Activated CD4-positive, alpha-beta memory T cell treated with anti-CD3 and anti-CD28 coated beads for 36 hours (primary cell): ENCODE measurements around the gene PURA. TPM values are rescaled to one million over a fixed set of nuclear protein-coding genes. Genes with fewer than 3 reads are reported as not detected.
A peak's percentile ranks its signal among the peaks of the same experiment; 100 is the strongest.
"Not testable (repeated sequence)": the region's sequence is repeated elsewhere in the genome, so short reads cannot be mapped to it uniquely, and the experiment has no call there.

Experiments
- CTCF ChIA-PET: fragments of 350-600 bp; sonication (Branson Sonifier 250); formaldehyde crosslinking; loops from one replicate; lab custom pipeline; 2021; ENCODE audit warnings: antibody characterized with exemption, inconsistent platforms; lab: Charles Lee
- POLR2A ChIA-PET: fragments of 350-600 bp; sonication (Branson Sonifier 250); formaldehyde crosslinking; loops from one replicate; lab custom pipeline; 2021; ENCODE audit warnings: antibody characterized with exemption; lab: Charles Lee
- DNase-seq: peaks from one replicate; pipeline ENCODE4 v3.0.0-alpha.2; 2020
- H3K27ac Mint-ChIP-seq: one replicate; pipeline ENCODE4 v1.8.0; 2021; ENCODE audit warnings: mixed read lengths
- H3K27me3 Mint-ChIP-seq: one replicate; pipeline ENCODE4 v1.8.0; 2021; ENCODE audit warnings: mixed read lengths
- H3K36me3 Mint-ChIP-seq: one replicate; pipeline ENCODE4 v1.8.0; 2021; ENCODE audit warnings: mixed read lengths
- H3K4me1 Mint-ChIP-seq: one replicate; pipeline ENCODE4 v1.8.0; 2021; ENCODE audit warnings: low read depth, mixed read lengths
- H3K4me3 Mint-ChIP-seq: one replicate; pipeline ENCODE4 v1.8.0; 2021; ENCODE audit warnings: mild to moderate bottlenecking, mixed read lengths
- H3K9me3 Mint-ChIP-seq: one replicate; pipeline ENCODE4 v1.8.0; 2021; ENCODE audit warnings: mixed read lengths
- intact Hi-C: fragments of 100-400 bp; cut with micrococcal nuclease; formaldehyde crosslinking; loops from one replicate; pipeline ENCODE4 v1.15.1; 2023
- total RNA-seq, 2 experiments: library from RNA; stranded (reverse); gene quantifications; one replicate each; pipeline ENCODE4 v1.2.3, GENCODE V29; 2021

Gene PURA
- total RNA-seq, 2 experiments from 2014 or later: 12.0 to 12.3 TPM

DNA sequence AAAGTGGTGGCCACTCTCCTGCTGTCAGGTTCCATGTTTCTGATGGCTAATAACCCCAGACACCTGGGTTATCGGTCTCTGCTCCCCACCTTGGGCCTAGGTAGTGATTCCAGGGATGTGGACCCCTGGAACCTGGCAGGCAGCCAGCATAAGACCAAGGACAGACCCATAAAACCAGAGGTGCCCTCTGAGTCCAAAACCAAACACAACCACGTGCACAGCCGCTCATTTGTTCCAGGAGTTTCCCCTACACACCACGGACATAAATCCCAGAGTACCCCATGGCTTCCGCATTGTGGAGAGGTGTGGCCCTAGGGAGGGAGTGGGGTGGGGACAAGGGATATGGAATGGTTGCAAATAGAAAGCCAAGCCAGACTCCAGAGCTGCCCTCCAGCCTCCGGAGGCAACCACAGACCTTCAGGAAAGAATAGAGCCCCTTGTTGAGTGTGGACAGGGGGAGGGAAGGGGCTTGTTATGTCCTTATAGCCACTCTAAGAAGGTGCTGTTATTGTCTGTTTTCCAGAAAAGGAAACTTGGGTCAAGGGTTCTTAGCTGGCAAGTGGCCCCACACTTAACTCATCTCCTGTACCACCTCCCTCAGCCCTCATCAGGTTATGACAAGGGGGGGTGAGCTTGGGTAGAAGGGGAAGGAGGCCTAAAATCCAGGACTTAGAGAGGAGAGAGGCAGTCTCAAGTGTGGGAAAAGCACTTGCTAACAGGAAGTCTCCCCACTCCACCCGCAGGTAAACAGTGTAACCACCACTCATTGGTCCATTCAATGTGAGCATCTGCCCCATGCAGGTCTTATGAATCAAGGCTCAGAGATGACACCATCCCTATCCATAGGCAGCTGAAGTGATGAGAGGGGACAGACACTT, 37.5 kb downstream of the PURA start:
- Mint-ChIP-seq H3K36me3 (no peaks in the 10 kb centered on the region), H3K27me3 (peaks cover 2% of the 10 kb centered on the region), H3K27ac (no peak overlapping the region), H3K9me3 (no peaks in the 10 kb centered on the region), H3K4me3 (no peak overlapping the region), H3K4me1 (peaks cover 4% of the 10 kb centered on the region)
- POLR2A ChIA-PET: no interaction called here
- no peak for DNase-seq
- intact Hi-C loops: loop anchor here (10.0 kb wide), 1 partner anchor 307 kb away; no protein-coding TSS in a partner anchor
- CTCF ChIA-PET: interaction anchor here (0.6 to 7.2 kb wide), 3 partner anchors 7 to 222 kb away, joined by 3 to 74 read pairs (median 3); no protein-coding TSS in a partner anchor

- POLR2A ChIA-PET: no interaction called here
Measured at GRCh38 chr5:140152022-140152999, 38.4 kb downstream of the PURA start.

DNA sequence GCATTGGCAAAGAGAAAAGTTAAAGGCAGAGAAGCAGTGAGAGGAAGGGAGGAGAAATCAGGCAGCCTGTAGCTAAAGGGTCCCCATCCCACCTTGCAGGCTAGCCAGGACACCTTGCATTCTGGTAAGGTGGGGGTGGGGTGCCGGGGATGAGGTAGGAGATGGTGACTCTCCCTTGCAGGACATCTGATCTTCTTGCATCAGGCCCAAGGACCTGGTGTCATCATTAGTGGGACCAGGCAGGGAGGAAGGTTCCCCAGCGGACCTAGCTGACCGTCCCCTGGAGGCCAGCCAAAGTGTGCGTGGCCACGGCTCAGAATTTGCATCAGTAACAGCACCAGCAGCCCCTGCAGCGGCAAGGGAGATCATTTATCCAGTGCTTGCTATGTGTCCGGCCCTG, 39.3 kb downstream of the PURA start:
- POLR2A ChIA-PET: no interaction called here
- intact Hi-C loops: loop anchor here (10.0 kb wide), 1 partner anchor 308 kb away; no protein-coding TSS in a partner anchor
- DNase-seq: no peak
- H3K27ac Mint-ChIP-seq: no peak overlapping the region
- H3K36me3 Mint-ChIP-seq: no peaks in the 10 kb centered on the region
- H3K4me3 Mint-ChIP-seq: no peak overlapping the region
- CTCF ChIA-PET: interaction anchor here (0.6 to 8.3 kb wide), 4 partner anchors 9 to 185 kb away, joined by 3 to 99 read pairs (median 45); no protein-coding TSS in a partner anchor
- H3K9me3 Mint-ChIP-seq: no peaks in the 10 kb centered on the region
- no peaks in the 10 kb centered on the region for H3K27me3 Mint-ChIP-seq
- peaks cover 10% of the 10 kb centered on the region for H3K4me1 Mint-ChIP-seq

More at GRCh38 chr5:140152022-140152999, 38.4 kb downstream of the PURA start:
- peaks cover 8% of the 10 kb centered on the region for H3K4me1 Mint-ChIP-seq
- H3K4me3 Mint-ChIP-seq: no peak overlapping the region
- no peaks in the 10 kb centered on the region for H3K36me3 Mint-ChIP-seq
- H3K27ac Mint-ChIP-seq: no peak overlapping the region
- intact Hi-C loops: loop anchor here (10.0 kb wide), 1 partner anchor 308 kb away; no protein-coding TSS in a partner anchor
- no peaks in the 10 kb centered on the region for H3K27me3 Mint-ChIP-seq
- H3K9me3 Mint-ChIP-seq: no peaks in the 10 kb centered on the region
- CTCF ChIA-PET: interaction anchor here (1.1 to 8.3 kb wide), 3 partner anchors 8 to 80 kb away, joined by 3 to 99 read pairs (median 74); no protein-coding TSS in a partner anchor
- no peak for DNase-seq

- Mint-ChIP-seq H3K4me1 (peaks cover 10% of the 10 kb centered on the region), H3K36me3 (no peaks in the 10 kb centered on the region), H3K9me3 (no peaks in the 10 kb centered on the region), H3K4me3 (no peak overlapping the region), H3K27ac (no peak overlapping the region), H3K27me3 (no peaks in the 10 kb centered on the region)
- ChIA-PET POLR2A (no interaction called here), CTCF (interaction anchor here (0.6 to 8.3 kb wide), 5 partner anchors 10 to 185 kb away, joined by 3 to 99 read pairs (median 16); no protein-coding TSS in a partner anchor)
- no peak for DNase-seq
- intact Hi-C loops: loop anchor here (10.0 kb wide), 1 partner anchor 309 kb away; no protein-coding TSS in a partner anchor
Measured at GRCh38 chr5:140153905-140154304, 40.0 kb downstream of the PURA start.

GRCh38 chr5:140154710-140155381, 40.9 kb downstream of the PURA start:
- H3K9me3 Mint-ChIP-seq, H3K4me1 Mint-ChIP-seq, H3K27ac Mint-ChIP-seq, H3K27me3 Mint-ChIP-seq, POLR2A ChIA-PET, H3K4me3 Mint-ChIP-seq, H3K36me3 Mint-ChIP-seq, DNase-seq: not testable (repeated sequence)
- CTCF ChIA-PET: interaction anchor here (1.1 to 8.3 kb wide), 5 partner anchors 11 to 186 kb away, joined by 3 to 99 read pairs (median 16); no protein-coding TSS in a partner anchor
- intact Hi-C loops: loop anchor here (10.0 kb wide), 1 partner anchor 310 kb away; no protein-coding TSS in a partner anchor

DNA sequence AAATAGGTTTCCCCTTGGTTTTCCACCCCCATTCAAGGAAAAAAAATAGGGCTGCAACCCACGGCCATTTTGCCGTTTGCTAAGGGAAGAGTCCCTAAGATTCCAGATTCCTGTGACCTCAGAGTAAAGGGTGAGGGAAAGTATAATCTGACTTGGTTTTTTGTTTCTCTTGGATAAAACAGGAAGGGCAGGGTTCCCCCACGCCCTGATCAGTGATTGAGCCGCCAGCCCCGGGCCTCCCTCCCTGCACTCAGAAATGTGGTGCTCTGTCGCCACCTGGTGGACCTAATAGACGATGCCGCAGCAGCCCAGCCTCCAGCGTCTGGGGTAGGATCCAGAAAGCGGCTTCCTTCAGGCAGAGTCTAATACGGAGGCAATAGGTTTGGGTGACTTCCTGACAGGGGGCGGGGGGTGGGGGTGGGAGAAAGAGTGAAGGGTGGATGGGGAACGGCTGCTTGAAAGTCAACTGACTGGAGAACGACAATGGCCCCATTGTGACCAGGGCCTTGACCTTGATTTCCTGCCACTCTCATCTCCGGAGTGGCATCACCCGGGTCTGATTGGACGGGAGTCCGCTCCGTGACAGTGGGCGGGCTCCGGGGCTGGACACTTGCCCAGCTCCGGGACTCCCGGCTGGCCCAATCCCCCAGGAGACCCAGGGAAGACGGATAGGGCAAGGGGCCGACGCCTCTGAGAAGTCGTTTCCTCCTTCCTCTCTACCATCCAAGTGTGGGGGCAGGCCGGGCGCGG, 43.3 kb downstream of the PURA start:
- Mint-ChIP-seq H3K9me3 (no peaks in the 10 kb centered on the region), H3K27me3 (no peaks in the 10 kb centered on the region), H3K27ac (no peak overlapping the region), H3K36me3 (no peaks in the 10 kb centered on the region), H3K4me3 (peak overlapping the region; percentile 2), H3K4me1 (peaks cover 10% of the 10 kb centered on the region)
- DNase-seq: peak; percentile 92
- ChIA-PET POLR2A (no interaction called here), CTCF (interaction anchor here (0.7 to 8.3 kb wide), 7 partner anchors 13 to 189 kb away, joined by 3 to 99 read pairs (median 6); no protein-coding TSS in a partner anchor)
- intact Hi-C loops: loop anchor here (1.0 to 10.0 kb wide), 6 partner anchors 13 to 370 kb away; partner anchors contain the start of gene CYSTM1

DNA sequence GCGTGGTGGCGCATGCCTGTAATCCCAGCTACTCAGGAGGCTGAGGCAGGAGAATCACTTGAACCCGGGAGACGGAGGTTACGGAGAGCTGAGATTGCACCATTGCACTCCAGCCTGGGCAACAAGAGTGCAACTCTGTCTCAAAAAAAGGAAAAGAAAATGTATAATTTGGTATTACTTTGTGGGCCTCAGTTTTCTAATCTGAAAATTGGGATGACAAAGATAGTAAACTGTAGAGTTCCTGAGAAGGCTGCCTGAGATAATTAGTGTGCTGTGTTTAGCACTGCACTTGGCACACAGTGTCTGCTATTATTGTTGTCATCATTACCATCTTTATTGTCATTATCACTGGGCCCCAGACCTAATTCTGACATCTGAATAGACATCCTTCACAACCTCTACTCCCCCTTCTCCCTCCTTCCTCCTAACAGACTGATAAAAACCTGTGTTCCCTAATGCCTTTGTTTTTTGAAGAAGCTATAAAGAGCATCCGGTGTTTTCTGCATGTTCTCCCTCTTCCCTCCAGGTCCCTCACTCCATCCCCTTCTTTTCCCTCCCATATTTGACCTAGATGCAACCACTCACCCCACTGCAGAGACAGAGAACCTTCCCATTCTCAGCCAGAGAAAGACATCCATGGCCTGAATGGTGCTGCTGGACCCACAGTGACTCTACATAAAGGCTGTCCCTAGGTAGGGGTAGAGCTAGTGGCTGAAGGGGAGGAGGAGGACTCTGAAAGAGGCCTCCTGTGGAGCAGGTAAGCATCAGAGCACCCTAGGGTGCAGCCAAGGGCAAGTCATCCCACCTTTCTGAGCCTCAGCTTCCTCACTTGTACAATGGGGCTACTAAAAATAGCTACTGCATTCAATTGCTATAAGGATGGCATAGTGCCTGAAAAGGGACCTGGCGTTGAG, 45.4 kb downstream of the PURA start:
- H3K27ac Mint-ChIP-seq: no peak overlapping the region

DNA sequence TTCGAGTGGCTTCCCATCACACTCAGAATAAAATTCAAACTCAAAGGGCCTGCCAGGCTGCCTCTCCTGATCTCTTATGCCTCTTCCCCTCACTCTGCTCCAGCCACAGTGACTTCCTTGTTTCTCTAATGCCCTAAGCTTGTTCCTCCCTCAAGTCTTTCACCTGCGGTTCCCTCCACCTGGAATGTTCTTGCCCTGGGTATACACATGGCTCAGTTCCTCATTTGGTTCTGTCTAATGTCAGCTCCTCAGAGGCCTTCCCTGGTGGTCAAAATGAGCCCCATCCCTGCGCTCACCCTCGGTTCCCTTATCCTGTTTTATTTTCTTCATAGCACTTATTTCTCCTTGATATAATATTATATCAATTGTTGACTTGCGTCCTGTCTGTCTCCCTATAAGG, 48.4 kb downstream of the PURA start:
- Mint-ChIP-seq H3K27me3 (no peaks in the 10 kb centered on the region), H3K27ac (no peak overlapping the region), H3K36me3 (no peaks in the 10 kb centered on the region), H3K4me3 (no peak overlapping the region), H3K4me1 (peaks cover 2% of the 10 kb centered on the region), H3K9me3 (no peaks in the 10 kb centered on the region)
- ChIA-PET CTCF (interaction anchor here (0.7 to 1.3 kb wide), 3 partner anchors 15 to 19 kb away, joined by 3 to 4 read pairs (median 4); no protein-coding TSS in a partner anchor), POLR2A (no interaction called here)
- DNase-seq: no peak
- intact Hi-C loops: no loop called here

More for the DNA sequence above, 45.4 kb downstream of the PURA start:
- no peaks in the 10 kb centered on the region for H3K9me3 Mint-ChIP-seq
- no peak overlapping the region for H3K4me3 Mint-ChIP-seq
- peaks cover 10% of the 10 kb centered on the region for H3K4me1 Mint-ChIP-seq
- ChIA-PET CTCF (interaction anchor here (0.6 to 8.3 kb wide), 6 partner anchors 11 to 190 kb away, joined by 3 to 99 read pairs (median 4); no protein-coding TSS in a partner anchor), POLR2A (no interaction called here)
- no peaks in the 10 kb centered on the region for H3K36me3 Mint-ChIP-seq
- intact Hi-C loops: loop anchor here (10.0 kb wide), 1 partner anchor 314 kb away; no protein-coding TSS in a partner anchor
- no peaks in the 10 kb centered on the region for H3K27me3 Mint-ChIP-seq
- DNase-seq: no peak

GRCh38 chr5:140162781-140163180, 48.9 kb downstream of the PURA start:
- POLR2A ChIA-PET: no interaction called here
- H3K27me3 Mint-ChIP-seq: no peaks in the 10 kb centered on the region
- DNase-seq: no peak
- no peaks in the 10 kb centered on the region for H3K4me1 Mint-ChIP-seq
- H3K27ac Mint-ChIP-seq: no peak overlapping the region
- CTCF ChIA-PET: interaction anchor here (1.3 kb wide), 1 partner anchor 20 kb away, joined by 4 read pairs; no protein-coding TSS in a partner anchor
- intact Hi-C loops: no loop called here
- no peaks in the 10 kb centered on the region for H3K36me3 Mint-ChIP-seq
- no peaks in the 10 kb centered on the region for H3K9me3 Mint-ChIP-seq
- no peak overlapping the region for H3K4me3 Mint-ChIP-seq
